ENCODE results near the gene ACBD6.

ACBD6 gene

GRCh38 chr1:180248731-180249681 is 253.4 kb downstream of the ACBD6 start:
- FAIRE-seq (no peak), DNase-seq (ENCODE audit: insufficient read length, low spot score) (no peak)

DNA sequence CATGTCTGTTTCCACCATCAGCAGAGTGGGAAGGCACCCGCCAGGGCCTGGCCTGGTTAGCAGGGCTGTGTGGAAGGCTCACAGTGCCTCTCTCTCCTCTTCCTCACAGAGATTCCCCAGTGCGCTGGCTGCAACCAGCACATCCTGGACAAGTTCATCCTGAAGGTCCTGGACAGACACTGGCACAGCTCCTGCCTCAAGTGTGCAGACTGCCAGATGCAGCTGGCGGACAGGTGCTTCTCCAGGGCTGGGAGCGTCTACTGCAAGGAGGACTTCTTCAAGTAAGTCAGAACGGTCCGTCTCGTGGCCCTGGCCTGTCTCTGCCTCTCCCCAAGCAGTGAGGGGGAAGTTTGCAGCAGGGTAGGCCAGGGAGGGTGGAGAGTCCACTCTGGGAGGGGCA is 254.2 kb downstream of the ACBD6 start:
- no peak for DNase-seq (ENCODE audit: insufficient read length, low spot score)
- no peak for FAIRE-seq

DNA sequence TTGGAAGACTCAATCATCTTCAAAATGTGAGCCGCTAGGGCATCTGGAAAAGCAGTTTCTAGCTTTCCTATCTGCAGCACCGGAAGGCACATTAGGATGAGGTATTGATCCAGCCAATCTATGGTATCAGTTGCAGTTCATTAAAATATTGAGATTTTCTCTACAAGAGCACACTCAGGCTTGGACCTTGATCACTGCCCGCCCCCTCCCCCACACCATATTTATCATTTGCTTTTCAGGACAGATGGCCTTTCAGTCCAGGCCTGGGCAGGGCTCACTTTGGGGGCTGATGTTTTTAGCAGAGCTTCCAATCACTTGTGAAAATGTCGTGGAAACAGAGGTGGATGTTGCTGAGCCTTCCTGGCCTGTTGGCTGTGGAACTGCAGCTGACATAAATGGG is 254.8 kb downstream of the ACBD6 start:
- DNase-seq (ENCODE audit: insufficient read length, low spot score) (no peak), FAIRE-seq (no peak)

DNA sequence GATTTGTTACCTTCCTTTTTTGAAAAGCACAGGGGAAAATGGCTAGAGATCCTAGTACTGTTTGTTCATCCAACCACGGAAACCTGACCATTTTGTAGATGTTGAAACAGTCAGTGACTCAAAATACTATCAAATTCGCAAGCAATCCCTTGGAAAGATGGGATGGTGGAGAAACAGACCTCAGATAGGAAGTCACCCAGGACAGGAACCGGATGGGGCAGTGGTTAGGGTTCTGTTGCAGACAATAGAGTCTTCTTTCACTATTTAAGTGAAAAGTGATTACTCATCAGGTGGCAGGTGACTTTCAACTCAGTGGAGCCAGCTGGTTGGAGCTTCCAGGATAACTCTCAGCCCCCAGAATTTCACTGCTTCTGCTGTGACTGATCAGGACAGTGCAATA is 255.3 kb downstream of the ACBD6 start:
- DNase-seq (ENCODE audit: insufficient read length, low spot score), result no peak
- no peak for FAIRE-seq

DNA sequence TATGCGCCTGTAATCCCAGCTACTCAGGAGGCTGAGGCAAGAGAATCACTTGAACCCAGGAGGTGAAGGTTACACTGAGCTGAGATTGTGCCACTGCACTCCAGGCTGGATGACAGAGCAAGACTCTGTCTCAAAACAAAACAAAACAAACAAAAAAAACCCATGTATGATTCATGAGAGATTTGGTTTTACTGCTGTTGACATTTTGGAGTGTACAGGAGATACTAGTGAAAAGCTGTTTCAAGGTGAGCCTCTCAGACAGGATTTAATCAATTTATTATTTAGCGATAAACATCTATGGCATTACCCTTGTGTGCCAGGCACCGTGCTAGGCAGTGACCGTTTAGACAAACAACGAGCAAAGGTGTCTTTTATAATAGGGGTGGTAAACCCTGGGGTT is 255.8 kb downstream of the ACBD6 start:
- DNase-seq (ENCODE audit: insufficient read length, low spot score) (no peak), FAIRE-seq (no peak)

GRCh38 chr1:180244840-180245239 is 257.5 kb downstream of the ACBD6 start:
- DNase-seq (ENCODE audit: insufficient read length, low spot score), result no peak
- no peak for FAIRE-seq

GRCh38 chr1:180243517-180244221 is 258.7 kb downstream of the ACBD6 start:
- FAIRE-seq (no peak), DNase-seq (ENCODE audit: insufficient read length, low spot score) (no peak)

DNA sequence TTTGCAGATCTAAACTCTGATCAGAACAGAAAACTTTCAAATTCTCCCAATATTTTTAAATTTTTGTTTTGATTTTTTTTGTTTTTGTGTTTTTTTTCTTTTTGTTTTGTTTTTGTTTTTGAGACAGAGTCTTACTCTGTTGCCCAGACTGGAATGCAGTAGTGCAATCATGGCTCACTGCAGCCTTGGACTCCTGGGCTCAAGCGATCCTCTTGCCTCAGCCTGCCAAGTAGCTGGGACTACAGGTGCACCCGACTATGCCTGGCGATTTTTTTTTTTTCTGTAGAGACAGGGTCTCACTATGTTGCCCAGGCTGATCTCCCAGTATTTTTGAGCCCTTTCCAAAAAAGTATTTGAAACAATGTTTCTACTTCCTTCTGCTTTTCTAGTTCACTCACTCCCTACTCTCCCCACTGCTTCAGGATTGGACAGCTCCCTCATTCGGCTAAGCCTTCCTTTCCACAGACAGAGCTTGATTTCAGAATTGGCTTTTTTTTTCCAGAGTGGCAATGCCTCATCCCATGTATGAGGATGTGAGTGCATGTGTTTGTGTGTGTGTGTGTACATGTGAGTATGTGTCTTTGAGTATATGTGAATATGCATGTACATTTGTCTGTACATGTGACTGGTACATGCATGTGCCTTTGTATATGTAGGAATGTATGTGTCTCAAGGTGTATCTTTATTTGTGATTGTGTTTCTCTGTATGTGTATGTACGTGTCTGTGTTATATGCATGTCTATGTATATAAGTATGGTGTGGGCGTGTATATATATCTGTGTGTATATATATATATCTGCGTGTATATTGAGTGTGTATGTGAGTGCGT is 260.4 kb downstream of the ACBD6 start:
- no peak for DNase-seq (ENCODE audit: insufficient read length, low spot score)
- peak; percentile 48 for FAIRE-seq

GRCh38 chr1:180239145-180240096 is 263.0 kb downstream of the ACBD6 start:
- DNase-seq (ENCODE audit: insufficient read length, low spot score), result no peak
- no peak for FAIRE-seq

- DNase-seq (ENCODE audit: insufficient read length, low spot score) (no peak), FAIRE-seq (no peak)
Observed at GRCh38 chr1:180238675-180239074, 263.7 kb downstream of the ACBD6 start.

Data from HTR-8/SVneo (cell line).